Renal pelvis (tissue), 4 donors: ENCODE results near the gene KRTAP5-8. TPM values are rescaled to one million over a fixed set of nuclear protein-coding genes. Genes with fewer than 3 reads are reported as not detected.
"Not testable (repeated sequence)": the region's sequence is repeated elsewhere in the genome, so short reads cannot be mapped to it uniquely, and the experiment has no call there.

Source experiments
- DNase-seq: peaks from one replicate; pipeline ENCODE4 v3.0.0-alpha.2; 2013
- polyA plus RNA-seq, 3 donors: library from polyadenylated mRNA; unstranded; fragments of 120-200 nt; gene quantifications; one replicate each; pipeline ENCODE4 v1.2.1, GENCODE V29; 2013; ENCODE audit not compliant: insufficient read length in 3 of 3

KRTAP5-8 gene
- polyA plus RNA-seq, 3 donors, result 0.26 to 1.3 (median 0.71) TPM

GRCh38 chr11:71505781-71506180, 32.0 kb upstream of the KRTAP5-8 start:
- no peak for DNase-seq

GRCh38 chr11:71507102-71507501, 30.7 kb upstream of the KRTAP5-8 start:
- no peak for DNase-seq

- no peak for DNase-seq
Measured at GRCh38 chr11:71518506-71519471, 19.0 kb upstream of the KRTAP5-8 start.

- DNase-seq, result no peak
Measured at GRCh38 chr11:71519546-71519945, 18.3 kb upstream of the KRTAP5-8 start.

- no peak for DNase-seq
Measured at GRCh38 chr11:71525188-71525937, 12.5 kb upstream of the KRTAP5-8 start.

- DNase-seq, result no peak
Measured at GRCh38 chr11:71525938-71526495, 11.8 kb upstream of the KRTAP5-8 start.

- not testable (repeated sequence) for DNase-seq
Measured at GRCh38 chr11:71526796-71527575, 10.8 kb upstream of the KRTAP5-8 start, which contains the start of gene KRTAP5-7. TSS of gene KRTAP5-7 (plus strand) at chr11:71527267. CDS start at chr11:71527301, 34 bp downstream.

- DNase-seq, result no peak
Measured at GRCh38 chr11:71527576-71528210, 10.1 kb upstream of the KRTAP5-8 start.

- peak; percentile 28 for DNase-seq
Measured at GRCh38 chr11:71530602-71531001, 7.2 kb upstream of the KRTAP5-8 start.

- no peak for DNase-seq
Measured at GRCh38 chr11:71532036-71532610, 5.7 kb upstream of the KRTAP5-8 start.

- DNase-seq, result not testable (repeated sequence)
Measured at GRCh38 chr11:71534711-71535608, 2.9 kb upstream of the KRTAP5-8 start.

- no peak for DNase-seq
Measured at GRCh38 chr11:71535825-71536224, 2.0 kb upstream of the KRTAP5-8 start.

- DNase-seq, result no peak
Measured at GRCh38 chr11:71537537-71537936, 288 bp upstream of the KRTAP5-8 start.

- DNase-seq, result no peak
Measured at GRCh38 chr11:71538666-71538990, 803 bp downstream of the KRTAP5-8 start.

- no peak for DNase-seq
Measured at GRCh38 chr11:71539017-71539416, 1.2 kb downstream of the KRTAP5-8 start.

GRCh38 chr11:71539971-71540370, 2.1 kb downstream of the KRTAP5-8 start:
- DNase-seq, result not testable (repeated sequence)

- not testable (repeated sequence) for DNase-seq
Measured at GRCh38 chr11:71540521-71541304, 2.9 kb downstream of the KRTAP5-8 start.

GRCh38 chr11:71542382-71542781, 4.6 kb downstream of the KRTAP5-8 start:
- DNase-seq, result no peak
